Neural cell (in vitro differentiated cells): ENCODE results near the gene FNBP1. TPM values are rescaled to one million over a fixed set of nuclear protein-coding genes. Genes with fewer than 3 reads are reported as not detected.

Experiments used
- H2AFZ ChIP-seq: fragments of 200-600, 300-800 bp; sonication (generic), shearing (Covaris generic); 2 replicates; pipeline ENCODE4 v1.6.0; 2014; ENCODE audit warnings: low read depth, mild to moderate bottlenecking, antibody characterized with exemption, low read length, moderate library complexity
- H3F3A ChIP-seq: fragments of 200-600 bp; shearing (Covaris generic); 2 replicates; pipeline ENCODE4 v1.6.1; 2016; ENCODE audit warnings: mild to moderate bottlenecking, moderate library complexity, mixed read lengths, antibody characterized with exemption, low read length; ENCODE audit not compliant: insufficient read depth, poor library complexity, severe bottlenecking
- H3K27ac ChIP-seq: fragments of 200-600, 300-800 bp; sonication (generic), shearing (Covaris generic); 2 replicates; pipeline ENCODE4 v1.5.1; 2014; ENCODE audit warnings: mild to moderate bottlenecking, low read length, moderate library complexity
- H3K27me3 ChIP-seq: fragments of 300-800, 200-600 bp; sonication (generic), shearing (Covaris generic); 2 replicates; pipeline ENCODE4 v1.6.0; 2014; ENCODE audit warnings: mild to moderate bottlenecking, low read depth, low read length, moderate library complexity; ENCODE audit not compliant: insufficient read depth
- H3K36me3 ChIP-seq: fragments of 300-800, 200-600 bp; sonication (generic), shearing (Covaris generic); 2 replicates; pipeline ENCODE4 v1.5.1; 2014; ENCODE audit warnings: mild to moderate bottlenecking, antibody characterized with exemption, low read length, moderate library complexity; ENCODE audit not compliant: insufficient read depth
- H3K4me2 ChIP-seq: fragments of 300-800, 200-600 bp; sonication (generic), shearing (Covaris generic); 2 replicates; pipeline ENCODE4 v1.6.0; 2014; ENCODE audit warnings: mild to moderate bottlenecking, low read length
- H3K4me3 ChIP-seq: fragments of 300-800, 200-600 bp; sonication (generic), shearing (Covaris generic); 2 replicates; pipeline ENCODE4 v1.5.1; 2014; ENCODE audit warnings: mild to moderate bottlenecking, low read length, moderate library complexity
- H3K79me2 ChIP-seq: fragments of 200-600 bp; shearing (Covaris generic); replicated peaks from 2 replicates; pipeline ENCODE4 v1.6.0; 2014; ENCODE audit warnings: mild to moderate bottlenecking, low read length, moderate library complexity; ENCODE audit not compliant: insufficient read depth
- H3K9ac ChIP-seq: fragments of 300-800, 200-600 bp; sonication (generic), shearing (Covaris generic); 2 replicates; pipeline ENCODE4 v1.6.1; 2016; ENCODE audit warnings: mild to moderate bottlenecking, low read length, mixed read lengths
- H3K9me2 ChIP-seq: fragments of 200-600 bp; shearing (Covaris generic); 2 replicates; pipeline ENCODE4 v1.6.1; 2016; ENCODE audit warnings: mild to moderate bottlenecking, low read length, mixed read lengths; ENCODE audit not compliant: insufficient read depth
- H3K9me3 ChIP-seq: fragments of 200-600, 300-800 bp; sonication (generic), shearing (Covaris generic); 2 replicates; pipeline ENCODE4 v1.6.1; 2016; ENCODE audit warnings: mild to moderate bottlenecking, mixed run types, low read length, moderate library complexity, mixed read lengths
- H4K20me1 ChIP-seq: fragments of 200-600 bp; shearing (Covaris generic); 2 replicates; pipeline ENCODE4 v1.6.1; 2016; ENCODE audit warnings: mild to moderate bottlenecking, mixed run types; ENCODE audit not compliant: insufficient read depth
- CTCF ChIP-seq: fragments of 450-650 bp; IDR thresholded peaks from 2 replicates; pipeline ENCODE4 v1.5.1; 2014; ENCODE audit warnings: antibody characterized with exemption, mild to moderate bottlenecking, moderate library complexity; ENCODE audit not compliant: poor library complexity, severe bottlenecking
- EP300 ChIP-seq: fragments of 450-650 bp; conservative IDR thresholded peaks from 2 replicates; pipeline ENCODE4 v1.6.1; 2014; ENCODE audit warnings: antibody characterized with exemption, mild to moderate bottlenecking, moderate library complexity; ENCODE audit not compliant: poor library complexity, severe bottlenecking
- EZH2 ChIP-seq: fragments of 200-600, 300-800 bp; shearing (Covaris generic), sonication (generic); IDR thresholded peaks from 2 replicates; pipeline ENCODE4 v1.6.1; 2014; ENCODE audit warnings: antibody characterized with exemption, low read length, borderline replicate concordance, mild to moderate bottlenecking; ENCODE audit not compliant: insufficient read depth, poor library complexity, severe bottlenecking
- MXI1 ChIP-seq: fragments of 450-650 bp; conservative IDR thresholded peaks from 2 replicates; pipeline ENCODE4 v1.6.1; 2014; ENCODE audit warnings: antibody characterized with exemption, mild to moderate bottlenecking; ENCODE audit not compliant: poor library complexity, severe bottlenecking
- POLR2AphosphoS5 ChIP-seq: IDR thresholded peaks from 2 replicates; pipeline ENCODE4 v1.6.1; 2012
- RAD21 ChIP-seq: fragments of 450-650 bp; conservative IDR thresholded peaks from 2 replicates; pipeline ENCODE4 v1.6.1; 2014; ENCODE audit warnings: antibody characterized with exemption, mild to moderate bottlenecking, moderate library complexity
- REST ChIP-seq: IDR thresholded peaks from 2 replicates; pipeline ENCODE4 v1.6.1; 2012; ENCODE audit warnings: borderline replicate concordance
- SMC3 ChIP-seq: fragments of 450-650 bp; conservative IDR thresholded peaks from 2 replicates; pipeline ENCODE4 v1.6.1; 2014; ENCODE audit warnings: antibody characterized with exemption, mild to moderate bottlenecking, moderate library complexity; ENCODE audit not compliant: poor library complexity
- TAF1 ChIP-seq: IDR thresholded peaks from 2 replicates; pipeline ENCODE4 v1.6.1; 2012; ENCODE audit warnings: low read depth
- polyA plus RNA-seq: library from polyadenylated mRNA; depleted of rRNA; stranded (reverse); fragments of >200 nt; gene quantifications from 2 replicates; pipeline ENCODE4 v1.2.3, GENCODE V29; 2014

Gene FNBP1
- polyA plus RNA-seq, 1 donor from 2014 or later: 16.6 TPM

- no peak overlapping the region for H2AFZ ChIP-seq
- no peak overlapping the region for H3K4me2 ChIP-seq
- no peak overlapping the region for H3K27ac ChIP-seq
- no peak overlapping the region for H3K9ac ChIP-seq
- no peaks in the 10 kb centered on the region for H3F3A ChIP-seq
- H3K9me2 ChIP-seq: no peaks in the 10 kb centered on the region
- TF ChIP-seq EP300 (no peak), EZH2 (no peak), TAF1 (no peak), CTCF (no peak), REST (no peak), POLR2AphosphoS5 (no peak), SMC3 (no peak)
- H3K79me2 ChIP-seq: no peaks in the 10 kb centered on the region
- H3K9me3 ChIP-seq: no peaks in the 10 kb centered on the region
- no peak overlapping the region for H3K4me3 ChIP-seq
- peaks cover 5% of the 10 kb centered on the region for H3K36me3 ChIP-seq
- no peaks in the 10 kb centered on the region for H3K27me3 ChIP-seq
- H4K20me1 ChIP-seq: no peaks in the 10 kb centered on the region
Observed at GRCh38 chr9:130078547-130078946, 35.6 kb upstream of the FNBP1 start.

GRCh38 chr9:130073373-130073772 lies 30.4 kb upstream of the FNBP1 start:
- Histone ChIP-seq H4K20me1 (no peaks in the 10 kb centered on the region), H3K9me2 (no peaks in the 10 kb centered on the region), H3K79me2 (peaks cover 19% of the 10 kb centered on the region), H3K4me2 (no peak overlapping the region), H3K9ac (no peak overlapping the region), H3F3A (no peaks in the 10 kb centered on the region), H3K27me3 (no peaks in the 10 kb centered on the region), H3K4me3 (no peak overlapping the region), H3K27ac (no peak overlapping the region), H2AFZ (no peak overlapping the region), H3K36me3 (peaks cover 5% of the 10 kb centered on the region), H3K9me3 (no peaks in the 10 kb centered on the region)
- TF ChIP-seq RAD21 (no peak), TAF1 (no peak), MXI1 (no peak), CTCF (no peak), SMC3 (no peak), POLR2AphosphoS5 (no peak), EZH2 (no peak), REST (no peak)
